IMR-90 (cell line): ENCODE results near the gene PPIL6. TPM values are rescaled to one million over a fixed set of nuclear protein-coding genes. Genes with fewer than 3 reads are reported as not detected.

Experiments used
- ATAC-seq: fragments of 200-7000 bp; cut with Tn5 transposase; 2 replicates; pipeline ENCODE4 v1.9.1; 2020; ENCODE audit warnings: low read depth, mild to moderate bottlenecking, moderate library complexity
- BruUV-seq: library from RNA; stranded (reverse); fragments of 400-500 nt; replicated peaks from 2 replicates; lab custom pipeline; 2021; lab: Mats Ljungman, UMichigan
- CTCF ChIA-PET: fragments of 300-600 bp; formaldehyde crosslinking; extraction: SDS; loops from one replicate; lab custom pipeline; 2021; ENCODE audit warnings: antibody characterized with exemption; lab: Yijun Ruan, JAX
- POLR2A ChIA-PET: fragments of 300-600 bp; sonication (Branson Sonifier 250); formaldehyde crosslinking; loops from one replicate; lab custom pipeline; 2022; ENCODE audit warnings: antibody characterized with exemption; ENCODE audit not compliant: unreplicated experiment; lab: Charles Lee
- DNase-seq: peaks from one replicate; pipeline ENCODE4 v3.0.0; 2013
- H2AFZ ChIP-seq: replicated peaks from 2 replicates; pipeline ENCODE3; 2013; ENCODE audit warnings: low read length, mild to moderate bottlenecking; ENCODE audit not compliant: poor library complexity
- H2AK5ac ChIP-seq: 2 replicates; pipeline ENCODE4 v1.6.1; 2013; ENCODE audit warnings: low read depth, low read length, inconsistent platforms
- H2AK9ac ChIP-seq: replicated peaks from 2 replicates; pipeline ENCODE3; 2013; ENCODE audit warnings: mild to moderate bottlenecking, low read depth, low read length, moderate library complexity; ENCODE audit not compliant: poor library complexity
- H2BK120ac ChIP-seq: 2 replicates; pipeline ENCODE4 v1.6.1; 2013; ENCODE audit warnings: low read depth, low read length, inconsistent platforms
- H2BK15ac ChIP-seq: 3 replicates; pipeline ENCODE4 v1.6.1; 2013; ENCODE audit warnings: low read depth, low read length, inconsistent platforms
- H2BK20ac ChIP-seq: 2 replicates; pipeline ENCODE4 v1.6.1; 2013; ENCODE audit warnings: low read depth, mild to moderate bottlenecking, inconsistent platforms, low read length, moderate library complexity
- H2BK5ac ChIP-seq: 2 replicates; pipeline ENCODE4 v1.6.1; 2013; ENCODE audit warnings: mild to moderate bottlenecking, low read depth, low read length, inconsistent platforms; ENCODE audit not compliant: poor library complexity, severe bottlenecking
- H3K14ac ChIP-seq: replicated peaks from 2 replicates; pipeline ENCODE4 v1.6.1; 2013; ENCODE audit warnings: low read depth, low read length, inconsistent platforms
- H3K18ac ChIP-seq: 2 replicates; pipeline ENCODE4 v1.6.1; 2013; ENCODE audit warnings: low read depth, low read length, control low read depth
- H3K23ac ChIP-seq: 2 replicates; pipeline ENCODE4 v1.6.1; 2013; ENCODE audit warnings: low read depth, low read length, inconsistent platforms
- H3K27ac ChIP-seq: 2 replicates; pipeline ENCODE4 v1.5.1; 2013; ENCODE audit warnings: mild to moderate bottlenecking, control low read depth, low read length; ENCODE audit not compliant: insufficient read depth
- H3K27me3 ChIP-seq: 2 replicates; pipeline ENCODE4 v1.6.1; 2013; ENCODE audit warnings: low read length; ENCODE audit not compliant: control insufficient read depth, insufficient read depth
- H3K36me3 ChIP-seq: 2 replicates; pipeline ENCODE4 v1.6.1; 2013; ENCODE audit warnings: low read length, mixed read lengths; ENCODE audit not compliant: control insufficient read depth, insufficient read depth
- H3K4ac ChIP-seq: 2 replicates; pipeline ENCODE4 v1.6.1; 2013; ENCODE audit warnings: low read depth, low read length, inconsistent platforms
- H3K4me1 ChIP-seq: 2 replicates; pipeline ENCODE4 v1.6.1; 2013; ENCODE audit warnings: low read length, mixed read lengths; ENCODE audit not compliant: control insufficient read depth, insufficient read depth
- H3K4me2 ChIP-seq: 2 replicates; pipeline ENCODE4 v1.6.1; 2013; ENCODE audit warnings: low read depth, mild to moderate bottlenecking, control low read depth, low read length, moderate library complexity
- H3K4me3 ChIP-seq: 2 replicates; pipeline ENCODE4 v1.5.1; 2013; ENCODE audit warnings: low read depth, mild to moderate bottlenecking, control low read depth, low read length, moderate library complexity; ENCODE audit not compliant: insufficient read depth
- H3K56ac ChIP-seq: 2 replicates; pipeline ENCODE4 v1.6.1; 2013; ENCODE audit warnings: low read length, inconsistent platforms; ENCODE audit not compliant: insufficient read depth; ENCODE audit errors: extremely low read depth
- H3K79me1 ChIP-seq, 2 experiments: 2 replicates each; pipeline ENCODE4 v1.6.1; 2013; ENCODE audit warnings: low read length in 2 of 2, inconsistent platforms in 1 of 2, low read depth in 1 of 2
- H3K9ac ChIP-seq: 2 replicates; pipeline ENCODE4 v1.6.1; 2013; ENCODE audit warnings: low read depth, low read length, control low read depth
- H3K9me1 ChIP-seq: 2 replicates; pipeline ENCODE4 v1.6.1; 2013; ENCODE audit warnings: low read length, inconsistent platforms; ENCODE audit not compliant: insufficient read depth
- H3K9me3 ChIP-seq: 2 replicates; pipeline ENCODE4 v1.6.1; 2013; ENCODE audit warnings: low read length; ENCODE audit not compliant: control insufficient read depth, insufficient read depth
- H4K20me1 ChIP-seq: 2 replicates; pipeline ENCODE4 v1.6.1; 2013; ENCODE audit warnings: low read length, inconsistent platforms; ENCODE audit not compliant: insufficient read depth
- H4K5ac ChIP-seq: 2 replicates; pipeline ENCODE4 v1.6.1; 2013; ENCODE audit warnings: mild to moderate bottlenecking, low read depth, low read length, control low read depth
- H4K8ac ChIP-seq, 2 experiments: 2 replicates each; pipeline ENCODE4 v1.6.1; 2013; ENCODE audit warnings: low read depth in 2 of 2, low read length in 2 of 2, control low read depth in 1 of 2, inconsistent platforms in 1 of 2
- H4K91ac ChIP-seq: 2 replicates; pipeline ENCODE4 v1.6.1; 2013; ENCODE audit warnings: low read depth, low read length, inconsistent platforms; ENCODE audit not compliant: insufficient read depth
- BHLHE40 ChIP-seq: fragments of 150-350 bp; IDR thresholded peaks from 2 replicates; pipeline ENCODE4 v1.6.1; 2016; ENCODE audit warnings: mild to moderate bottlenecking, low read depth, low read length
- CEBPB ChIP-seq: IDR thresholded peaks from 2 replicates; pipeline ENCODE4 v1.6.1; 2012; ENCODE audit warnings: low read depth, low read length, improper control_type of control experiment
- CHD1 ChIP-seq: IDR thresholded peaks from 2 replicates; pipeline ENCODE4 v1.6.1; 2012; ENCODE audit warnings: low read depth, low read length, improper control_type of control experiment
- FOS ChIP-seq: fragments of 150-350 bp; IDR thresholded peaks from 2 replicates; pipeline ENCODE4 v1.6.1; 2016; ENCODE audit warnings: low read depth, low read length
- MAFK ChIP-seq: IDR thresholded peaks from 2 replicates; pipeline ENCODE4 v1.6.1; 2012; ENCODE audit warnings: low read depth, low read length, improper control_type of control experiment
- MAZ ChIP-seq: IDR thresholded peaks from 2 replicates; pipeline ENCODE4 v1.6.1; 2012; ENCODE audit warnings: low read depth, mild to moderate bottlenecking, low read length, improper control_type of control experiment, moderate library complexity, borderline replicate concordance
- MXI1 ChIP-seq: IDR thresholded peaks from 2 replicates; pipeline ENCODE4 v1.6.1; 2012; ENCODE audit warnings: low read depth, mild to moderate bottlenecking, low read length, moderate library complexity, borderline replicate concordance
- NFE2L2 ChIP-seq: fragments of 150-350 bp; IDR thresholded peaks from 2 replicates; pipeline ENCODE4 v1.6.1; 2016; ENCODE audit warnings: low read depth, mild to moderate bottlenecking, low read length
- POLR2A ChIP-seq: IDR thresholded peaks from 2 replicates; pipeline ENCODE4 v1.6.1; 2012; ENCODE audit warnings: mild to moderate bottlenecking, low read depth, low read length
- RAD21 ChIP-seq: IDR thresholded peaks from 2 replicates; pipeline ENCODE4 v1.6.1; 2012; ENCODE audit warnings: low read length, improper control_type of control experiment
- RCOR1 ChIP-seq: IDR thresholded peaks from 2 replicates; pipeline ENCODE4 v1.6.1; 2012; ENCODE audit warnings: mild to moderate bottlenecking, low read length, improper control_type of control experiment; ENCODE audit not compliant: insufficient replicate concordance
- RFX5 ChIP-seq: IDR thresholded peaks from 2 replicates; pipeline ENCODE4 v1.8.0; 2012; ENCODE audit warnings: low read depth, mild to moderate bottlenecking, low read length, moderate library complexity
- SMC3 ChIP-seq: fragments of 150-350 bp; IDR thresholded peaks from 2 replicates; pipeline ENCODE4 v1.6.1; 2016; ENCODE audit warnings: low read depth, mild to moderate bottlenecking, antibody characterized with exemption, low read length, moderate library complexity
- WGBS, 2 experiments: methylation state at CpG; one replicate each; pipeline versions ENCODE4 v1.1.5 to v1.1.7; 2013; ENCODE audit warnings: missing lambda C conversion rate in 2 of 2; ENCODE audit not compliant: insufficient read length in 1 of 2; ENCODE audit errors: extremely low coverage in 2 of 2; 5-methylcytosine and 5-hydroxymethylcytosine counted together
- dilution Hi-C: fragments of 300-500 bp; cut with HindIII; formaldehyde crosslinking; loops from one replicate; pipeline ENCODE4 v1.14.3; 2018; ENCODE audit warnings: low sequenced_read_pairs; ENCODE audit not compliant: unreplicated experiment
- in situ Hi-C: fragments of 300-500 bp; cut with MboI; formaldehyde crosslinking; loops from 3 replicates; pipeline ENCODE4 v1.14.3; 2019; ENCODE audit warnings: low sequenced_read_pairs, inconsistent platforms, mixed read lengths
- intact Hi-C: fragments of 100-400 bp; cut with micrococcal nuclease; formaldehyde crosslinking; loops from 2 replicates; pipeline ENCODE4 v1.10.0; 2022
- polyA plus RNA-seq, 3 experiments: library from polyadenylated mRNA; depleted of rRNA; stranded (reverse); fragments of >200 nt; gene quantifications; 2 replicates each; pipeline ENCODE4 v1.2.3, GENCODE V29; 2012; ENCODE audit warnings: low replicate concordance in 1 of 3
- total RNA-seq: library from RNA; depleted of rRNA; stranded (reverse); fragments of >200 nt; gene quantifications from 2 replicates; pipeline ENCODE4 v1.2.3, GENCODE V29; 2012
- TF ChIP-seq, protein P1 (sequence below): conservative IDR thresholded peaks from 2 replicates; pipeline ENCODE4 v1.5.1; 2012; ENCODE audit warnings: mild to moderate bottlenecking, low read depth, low read length, improper control_type of control experiment
- TF ChIP-seq, protein P2 (sequence below): fragments of 150-350 bp; IDR thresholded peaks from 2 replicates; pipeline ENCODE4 v1.6.1; 2016; ENCODE audit warnings: low read depth, mild to moderate bottlenecking, low read length, moderate library complexity, borderline replicate concordance
- TF ChIP-seq, protein P3 (sequence below): fragments of 150-350 bp; IDR thresholded peaks from 2 replicates; pipeline ENCODE4 v1.6.1; 2017; ENCODE audit warnings: mild to moderate bottlenecking, antibody characterized with exemption, low read length, low read depth

Gene PPIL6
- total and polyA plus RNA-seq, 2 of the 4 experiments (the other 2 are of a cell fraction): 0.15 to 0.18 TPM

- Histone ChIP-seq H3K23ac (no peak overlapping the region), H4K20me1 (no peaks in the 10 kb centered on the region; the same call in 1 of the 2 replicates), H4K5ac (no peak overlapping the region), H3K27ac (no peak overlapping the region), H2BK5ac (no peak overlapping the region), H2AK5ac (no peak overlapping the region), H3K9me3 (no peaks in the 10 kb centered on the region), H3K27me3 (no peaks in the 10 kb centered on the region), H3K36me3 (peaks cover 52% of the 10 kb centered on the region), H3K9ac (no peak overlapping the region), H3K4me1 (peaks cover 5% of the 10 kb centered on the region), H3K9me1 (peaks cover 14% of the 10 kb centered on the region), H2BK120ac (no peak overlapping the region), H2BK20ac (no peak overlapping the region), H2BK15ac (no peak overlapping the region), H3K56ac (no peak overlapping the region), H3K4me2 (no peak overlapping the region), H2AFZ (no peak overlapping the region), H3K79me1 (peaks cover 22 to 39% of the 10 kb centered on the region in 2 experiments), H2AK9ac (no peak overlapping the region), H3K4ac (no peak overlapping the region), H3K14ac (no peak overlapping the region), H4K8ac (no peak overlapping the region), H3K18ac (no peak overlapping the region), H4K91ac (no peak overlapping the region), H3K4me3 (no peak overlapping the region)
- ChIA-PET POLR2A (no interaction called here), CTCF (interaction anchor here (1.3 kb wide), 1 partner anchor 10 kb away, joined by 3 read pairs; no protein-coding TSS in a partner anchor)
- ATAC-seq (no peak), DNase-seq (no peak)
- intact Hi-C loops (no loop called here), in situ Hi-C loops (no loop called here), dilution Hi-C loops (no loop called here)
- TF ChIP-seq, protein P1, sequence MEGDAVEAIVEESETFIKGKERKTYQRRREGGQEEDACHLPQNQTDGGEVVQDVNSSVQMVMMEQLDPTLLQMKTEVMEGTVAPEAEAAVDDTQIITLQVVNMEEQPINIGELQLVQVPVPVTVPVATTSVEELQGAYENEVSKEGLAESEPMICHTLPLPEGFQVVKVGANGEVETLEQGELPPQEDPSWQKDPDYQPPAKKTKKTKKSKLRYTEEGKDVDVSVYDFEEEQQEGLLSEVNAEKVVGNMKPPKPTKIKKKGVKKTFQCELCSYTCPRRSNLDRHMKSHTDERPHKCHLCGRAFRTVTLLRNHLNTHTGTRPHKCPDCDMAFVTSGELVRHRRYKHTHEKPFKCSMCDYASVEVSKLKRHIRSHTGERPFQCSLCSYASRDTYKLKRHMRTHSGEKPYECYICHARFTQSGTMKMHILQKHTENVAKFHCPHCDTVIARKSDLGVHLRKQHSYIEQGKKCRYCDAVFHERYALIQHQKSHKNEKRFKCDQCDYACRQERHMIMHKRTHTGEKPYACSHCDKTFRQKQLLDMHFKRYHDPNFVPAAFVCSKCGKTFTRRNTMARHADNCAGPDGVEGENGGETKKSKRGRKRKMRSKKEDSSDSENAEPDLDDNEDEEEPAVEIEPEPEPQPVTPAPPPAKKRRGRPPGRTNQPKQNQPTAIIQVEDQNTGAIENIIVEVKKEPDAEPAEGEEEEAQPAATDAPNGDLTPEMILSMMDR: no peak
- TF ChIP-seq RAD21: no peak
- TF ChIP-seq NFE2L2: no peak
- no peak for TF ChIP-seq MAZ
- TF ChIP-seq BHLHE40: no peak
- TF ChIP-seq MXI1: no peak
- TF ChIP-seq CEBPB: no peak
- TF ChIP-seq FOS: no peak
- no peak for TF ChIP-seq MAFK
- no peak for TF ChIP-seq RFX5
- TF ChIP-seq, protein P2, sequence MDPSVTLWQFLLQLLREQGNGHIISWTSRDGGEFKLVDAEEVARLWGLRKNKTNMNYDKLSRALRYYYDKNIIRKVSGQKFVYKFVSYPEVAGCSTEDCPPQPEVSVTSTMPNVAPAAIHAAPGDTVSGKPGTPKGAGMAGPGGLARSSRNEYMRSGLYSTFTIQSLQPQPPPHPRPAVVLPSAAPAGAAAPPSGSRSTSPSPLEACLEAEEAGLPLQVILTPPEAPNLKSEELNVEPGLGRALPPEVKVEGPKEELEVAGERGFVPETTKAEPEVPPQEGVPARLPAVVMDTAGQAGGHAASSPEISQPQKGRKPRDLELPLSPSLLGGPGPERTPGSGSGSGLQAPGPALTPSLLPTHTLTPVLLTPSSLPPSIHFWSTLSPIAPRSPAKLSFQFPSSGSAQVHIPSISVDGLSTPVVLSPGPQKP: no peak
- no peak for TF ChIP-seq CHD1
- no peak for TF ChIP-seq RCOR1
- TF ChIP-seq, protein P3, sequence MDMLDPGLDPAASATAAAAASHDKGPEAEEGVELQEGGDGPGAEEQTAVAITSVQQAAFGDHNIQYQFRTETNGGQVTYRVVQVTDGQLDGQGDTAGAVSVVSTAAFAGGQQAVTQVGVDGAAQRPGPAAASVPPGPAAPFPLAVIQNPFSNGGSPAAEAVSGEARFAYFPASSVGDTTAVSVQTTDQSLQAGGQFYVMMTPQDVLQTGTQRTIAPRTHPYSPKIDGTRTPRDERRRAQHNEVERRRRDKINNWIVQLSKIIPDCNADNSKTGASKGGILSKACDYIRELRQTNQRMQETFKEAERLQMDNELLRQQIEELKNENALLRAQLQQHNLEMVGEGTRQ: no peak
- no peak for TF ChIP-seq POLR2A
- no peak for TF ChIP-seq SMC3
- no TSS peak for BruUV-seq
- whole genome bisulfite sequencing, 2 experiments: 100% methylated on average over 1 of the region's 5 CpGs; no CpG with 5 or more reads in 1 of the 2 experiments
These were observed 29.3 kb upstream of the PPIL6 start for GRCh38 chr6:109469591-109470189.
